Muscle of leg (tissue), 11 donors: ENCODE data around the gene SRPX. TPM values are rescaled to one million over a fixed set of nuclear protein-coding genes. Genes with fewer than 3 reads are reported as not detected.

Source experiments
- DNase-seq: peaks from one replicate; pipeline ENCODE4 v3.0.0; 2013
- H3K27ac ChIP-seq: one replicate; pipeline ENCODE4 v1.5.1; 2013; ENCODE audit warnings: mild to moderate bottlenecking, low read length, control low read depth
- H3K27me3 ChIP-seq: one replicate; pipeline ENCODE4 v1.6.1; 2013; ENCODE audit warnings: low read length; ENCODE audit not compliant: control insufficient read depth, insufficient read depth
- H3K36me3 ChIP-seq: one replicate; pipeline ENCODE4 v1.6.1; 2013; ENCODE audit warnings: low read length; ENCODE audit not compliant: control insufficient read depth, insufficient read depth
- H3K4me1 ChIP-seq: one replicate; pipeline ENCODE4 v1.6.1; 2013; ENCODE audit warnings: low read length; ENCODE audit not compliant: control insufficient read depth, insufficient read depth
- H3K4me3 ChIP-seq: one replicate; pipeline ENCODE4 v1.5.1; 2013; ENCODE audit warnings: low read length, control low read depth
- H3K9me3 ChIP-seq: replicated peaks from 2 replicates; pipeline ENCODE4 v1.6.1; 2013; ENCODE audit warnings: low read depth, low read length; ENCODE audit not compliant: control insufficient read depth
- WGBS: methylation state at CpG from one replicate; pipeline ENCODE4 v1.1.5; 2013; ENCODE audit warnings: missing lambda C conversion rate; ENCODE audit not compliant: insufficient coverage; 5-methylcytosine and 5-hydroxymethylcytosine counted together
- polyA plus RNA-seq, 8 donors: library from polyadenylated mRNA; unstranded; fragments of 120-200 nt; gene quantifications; one replicate each; pipeline versions ENCODE4 v1.2.1 to v1.2.3, GENCODE V29; 2013; ENCODE audit warnings: inconsistent platforms in 1 of 8, low replicate concordance in 1 of 8; ENCODE audit not compliant: insufficient read length in 8 of 8, insufficient read depth in 1 of 8
- total RNA-seq: library from RNA; stranded (reverse); fragments of 120-200 nt; gene quantifications from one replicate; pipeline ENCODE4 v1.2.4, GENCODE V29; 2013

SRPX gene
- total and polyA plus RNA-seq, 9 donors = 36.3 to 65.8 (median 47.4) TPM

DNA sequence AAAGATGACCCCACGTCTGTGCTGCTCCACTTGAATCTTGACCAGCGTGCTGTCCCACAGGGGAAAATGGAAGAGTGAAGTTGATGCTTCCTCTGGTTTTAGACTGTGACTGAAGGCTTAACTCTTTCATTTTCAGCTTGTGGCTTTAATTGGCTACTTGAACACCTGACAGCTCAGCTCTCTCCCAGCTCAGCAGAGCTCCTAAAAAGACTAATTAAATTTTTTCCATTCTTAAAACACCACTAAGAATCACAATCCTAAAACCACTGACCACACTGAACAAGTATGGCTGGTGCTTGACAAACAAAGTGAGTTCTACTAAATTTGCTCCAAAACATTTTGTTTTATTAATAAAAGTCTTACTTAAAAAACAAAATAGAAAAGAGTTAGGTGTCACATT is 71.7 kb downstream of the SRPX start:
- Histone ChIP-seq H3K36me3 (no peaks in the 10 kb centered on the region), H3K27me3 (peaks cover 21% of the 10 kb centered on the region), H3K9me3 (no peaks in the 10 kb centered on the region), H3K4me3 (no peak overlapping the region), H3K27ac (no peak overlapping the region), H3K4me1 (no peaks in the 10 kb centered on the region)
- DNase-seq = no peak
- no CpG with 5 or more reads among the region's 2 CpGs for WGBS

DNA sequence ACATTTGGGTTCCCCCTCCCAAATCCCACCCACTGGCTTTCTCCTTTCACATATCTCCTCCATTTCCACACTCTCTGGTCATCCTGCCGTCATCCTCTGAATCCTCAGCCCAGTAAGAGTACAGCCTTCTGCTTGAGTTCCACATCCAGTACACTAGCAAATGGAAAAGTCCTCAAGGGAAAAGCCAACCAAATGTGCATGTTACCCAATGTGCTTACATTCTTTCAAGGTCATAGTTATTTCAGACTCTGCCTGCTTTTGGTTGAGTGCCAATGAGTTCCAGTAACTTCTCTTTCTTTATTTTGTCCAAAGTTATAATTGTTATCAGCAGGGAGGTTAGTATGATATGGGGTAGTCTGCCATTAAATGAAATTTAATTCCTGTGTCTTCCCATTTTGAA is 78.1 kb downstream of the SRPX start:
- peaks cover 5% of the 10 kb centered on the region for H3K27me3 ChIP-seq

DNA sequence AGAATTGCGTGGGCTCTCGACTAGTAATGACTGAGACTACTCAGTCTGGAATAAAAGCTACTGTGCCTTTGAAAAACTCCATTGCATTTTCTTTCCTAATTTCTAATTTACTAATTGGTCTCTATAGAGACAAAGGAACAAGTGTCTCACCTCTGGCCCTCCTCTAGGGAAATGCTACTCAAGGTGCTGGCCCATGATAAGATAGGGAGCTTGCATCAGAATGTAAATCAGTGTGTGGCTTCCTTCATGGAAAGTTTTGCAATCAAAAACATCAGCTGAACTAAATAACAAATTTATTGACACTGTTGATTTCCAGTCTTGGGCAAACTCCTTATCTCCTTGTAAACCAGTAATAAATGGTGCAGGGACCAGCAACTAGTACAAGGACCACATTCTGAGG is 81.8 kb downstream of the SRPX start:
- DNase-seq = no peak
- no peaks in the 10 kb centered on the region for H3K9me3 ChIP-seq
- peaks cover 8% of the 10 kb centered on the region for H3K27me3 ChIP-seq
- no peaks in the 10 kb centered on the region for H3K36me3 ChIP-seq
- H3K27ac ChIP-seq = no peak overlapping the region
- no peaks in the 10 kb centered on the region for H3K4me1 ChIP-seq
- no peak overlapping the region for H3K4me3 ChIP-seq
- no CpG with 5 or more reads among the region's 2 CpGs for WGBS

More for the DNA sequence above, 78.1 kb downstream of the SRPX start:
- Histone ChIP-seq H3K4me1 (no peaks in the 10 kb centered on the region), H3K4me3 (no peak overlapping the region), H3K27ac (no peak overlapping the region), H3K36me3 (no peaks in the 10 kb centered on the region), H3K9me3 (no peaks in the 10 kb centered on the region)
- no CpG with 5 or more reads among the region's 1 CpG for WGBS
- DNase-seq = peak; percentile 5

DNA sequence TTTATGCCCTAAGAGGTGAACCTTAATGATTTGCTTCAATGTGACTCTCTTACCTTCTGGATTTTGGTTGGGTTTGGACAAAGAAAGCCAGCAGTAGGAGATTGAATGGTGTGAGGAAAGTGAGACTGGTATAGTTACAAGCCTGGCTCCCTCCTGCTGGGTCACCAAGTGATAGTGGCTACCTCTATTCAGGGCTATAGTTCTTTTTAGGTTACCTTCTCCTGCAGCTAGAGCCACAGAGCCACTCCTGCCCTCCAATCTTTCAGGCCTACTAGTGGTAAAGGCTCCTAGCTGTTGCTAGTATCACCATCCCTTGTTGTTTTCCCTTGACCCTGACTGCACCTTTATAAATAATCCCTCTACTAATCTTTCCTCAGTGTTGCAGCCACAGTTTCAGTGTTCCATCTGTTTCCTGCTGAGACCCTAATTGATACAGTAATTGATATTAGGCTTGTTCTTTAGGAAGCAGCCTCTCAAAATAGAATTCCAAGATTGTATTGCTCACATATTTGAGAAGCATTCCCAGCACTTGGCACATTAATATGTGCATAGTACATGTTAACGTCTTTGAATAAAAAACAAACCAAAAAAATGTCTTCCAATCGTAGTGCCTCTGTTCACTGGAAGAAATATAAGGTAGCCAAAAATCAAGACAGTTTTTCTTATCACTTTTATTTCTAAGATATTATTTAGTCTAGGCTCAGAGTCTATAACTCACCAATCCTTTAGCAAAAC is 82.3 kb downstream of the SRPX start:
- Histone ChIP-seq H3K4me3 (no peak overlapping the region), H3K27ac (no peak overlapping the region), H3K36me3 (no peaks in the 10 kb centered on the region), H3K9me3 (no peaks in the 10 kb centered on the region), H3K27me3 (peaks cover 8% of the 10 kb centered on the region), H3K4me1 (no peaks in the 10 kb centered on the region)
- WGBS = no CpG with 5 or more reads among the region's 2 CpGs
- no peak for DNase-seq

DNA sequence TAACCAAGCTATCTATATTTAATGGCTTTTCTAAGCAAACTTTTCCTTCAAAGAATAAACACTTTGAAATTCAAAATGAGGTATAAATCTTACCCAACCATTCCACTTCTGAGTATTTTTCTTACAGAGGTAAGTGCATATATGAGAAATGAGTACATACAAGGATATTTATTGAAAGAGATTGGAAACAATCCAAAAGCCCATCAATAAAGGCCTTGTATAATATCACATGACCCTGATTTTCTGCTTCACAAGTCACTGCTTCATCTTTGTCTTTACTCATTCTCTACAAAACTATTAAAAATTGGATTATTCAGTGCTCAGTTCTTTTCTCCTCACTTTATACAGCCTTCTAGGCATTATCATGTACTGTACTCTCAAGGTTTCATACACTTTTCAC is 91.3 kb downstream of the SRPX start:
- H3K4me1 ChIP-seq = no peaks in the 10 kb centered on the region
- no peaks in the 10 kb centered on the region for H3K36me3 ChIP-seq
- H3K27me3 ChIP-seq = peaks cover 7% of the 10 kb centered on the region
- H3K4me3 ChIP-seq = no peak overlapping the region
- no peaks in the 10 kb centered on the region for H3K9me3 ChIP-seq
- no peak for DNase-seq
- H3K27ac ChIP-seq = no peak overlapping the region

DNA sequence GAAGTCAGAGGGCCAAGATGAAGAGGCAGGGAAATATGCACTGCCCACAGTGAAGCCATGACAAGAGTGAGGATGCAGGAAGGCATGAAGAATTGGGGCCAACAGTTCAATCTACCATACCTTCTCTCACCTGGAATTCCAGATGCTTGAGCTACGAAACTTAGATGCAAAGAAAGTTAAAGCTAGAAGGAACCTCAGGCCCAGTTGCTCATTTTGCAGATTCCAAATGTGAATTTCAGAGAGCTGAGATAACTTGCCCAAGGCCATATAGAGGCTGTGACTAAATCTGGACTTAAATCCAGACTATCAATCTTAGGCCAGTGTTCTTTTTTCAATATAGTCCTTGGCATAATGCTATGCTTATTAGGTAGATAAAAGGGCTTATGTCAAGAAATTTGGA is 92.7 kb downstream of the SRPX start:
- Histone ChIP-seq H3K27me3 (peaks cover 6% of the 10 kb centered on the region), H3K4me3 (no peak overlapping the region), H3K36me3 (no peaks in the 10 kb centered on the region), H3K27ac (no peak overlapping the region), H3K4me1 (no peaks in the 10 kb centered on the region), H3K9me3 (no peaks in the 10 kb centered on the region)
- no CpG with 5 or more reads among the region's 1 CpG for WGBS
- no peak for DNase-seq

DNA sequence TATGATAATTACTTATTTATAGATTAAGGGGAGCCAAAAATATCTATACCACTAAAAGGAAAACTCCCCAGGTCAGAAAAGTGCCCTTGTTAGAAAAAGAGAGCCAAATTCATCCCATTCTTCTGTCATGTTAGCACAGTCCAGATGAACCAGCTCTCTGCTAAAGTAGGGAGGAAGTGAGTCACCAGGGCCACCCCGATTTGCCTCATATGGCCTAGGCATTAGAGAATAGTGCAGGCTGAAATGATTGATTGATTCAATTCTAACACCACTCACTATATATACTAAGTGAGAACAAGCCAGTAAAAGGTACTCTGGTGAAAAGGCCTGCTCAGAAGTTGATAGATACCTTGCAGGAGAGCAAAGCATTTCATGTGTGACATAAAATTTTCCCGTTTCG is 94.5 kb downstream of the SRPX start:
- WGBS = 86% methylated on average over 2 of the region's 3 CpGs
- peaks cover 6% of the 10 kb centered on the region for H3K27me3 ChIP-seq
- no peak overlapping the region for H3K27ac ChIP-seq
- H3K4me3 ChIP-seq = no peak overlapping the region
- DNase-seq = no peak
- H3K4me1 ChIP-seq = no peaks in the 10 kb centered on the region
- H3K9me3 ChIP-seq = no peaks in the 10 kb centered on the region
- H3K36me3 ChIP-seq = no peaks in the 10 kb centered on the region

DNA sequence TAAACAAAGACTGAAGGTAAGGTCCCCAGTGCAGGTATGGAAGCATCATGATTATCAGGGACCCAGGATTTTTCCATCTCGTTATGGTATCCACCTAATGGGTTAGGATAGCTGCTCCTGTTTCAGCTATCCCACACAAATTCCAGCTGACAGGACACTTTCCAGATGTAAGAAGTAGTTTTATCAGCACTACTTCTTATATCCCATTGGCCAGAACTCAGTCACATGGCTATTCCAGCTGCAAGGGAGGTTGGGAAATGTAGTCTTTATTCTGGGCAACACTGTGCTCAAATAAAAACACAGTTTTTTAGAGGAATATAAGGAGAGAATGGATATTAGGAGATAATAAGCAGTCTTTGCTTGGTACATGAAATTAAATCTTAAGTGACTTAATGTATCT is 96.7 kb downstream of the SRPX start:
- no peaks in the 10 kb centered on the region for H3K4me1 ChIP-seq
- no peaks in the 10 kb centered on the region for H3K36me3 ChIP-seq
- peaks cover 9% of the 10 kb centered on the region for H3K27me3 ChIP-seq
- 67% methylated on average over 1 of the region's 1 CpG for WGBS
- no peaks in the 10 kb centered on the region for H3K9me3 ChIP-seq
- DNase-seq = no peak
- no peak overlapping the region for H3K27ac ChIP-seq
- H3K4me3 ChIP-seq = no peak overlapping the region

DNA sequence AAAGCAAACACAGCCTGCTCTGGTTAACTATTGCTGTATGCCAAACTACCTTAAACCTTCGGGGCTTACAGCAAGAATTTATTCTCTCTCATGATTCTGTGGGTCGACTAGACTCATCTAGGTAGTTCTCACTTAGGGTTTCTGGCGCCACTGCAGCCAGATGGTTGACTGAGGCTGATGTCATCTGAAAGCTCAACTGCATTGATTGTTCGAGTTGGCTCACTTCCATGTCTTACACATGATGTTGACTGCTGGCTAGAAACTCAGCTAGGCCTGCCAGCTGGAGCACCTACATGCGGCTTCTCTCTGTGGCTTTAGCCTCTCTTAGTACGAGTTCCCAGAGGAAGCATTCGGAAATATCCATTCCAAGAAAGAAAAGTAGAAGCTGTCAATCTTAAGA is 103.2 kb downstream of the SRPX start:
- no peaks in the 10 kb centered on the region for H3K36me3 ChIP-seq
- no peaks in the 10 kb centered on the region for H3K4me1 ChIP-seq
- no peak overlapping the region for H3K4me3 ChIP-seq
- no peaks in the 10 kb centered on the region for H3K9me3 ChIP-seq
- 49% methylated on average over 7 of the region's 7 CpGs for WGBS
- no peak overlapping the region for H3K27ac ChIP-seq
- H3K27me3 ChIP-seq = peaks cover 9% of the 10 kb centered on the region
- peak; percentile 54 for DNase-seq

DNA sequence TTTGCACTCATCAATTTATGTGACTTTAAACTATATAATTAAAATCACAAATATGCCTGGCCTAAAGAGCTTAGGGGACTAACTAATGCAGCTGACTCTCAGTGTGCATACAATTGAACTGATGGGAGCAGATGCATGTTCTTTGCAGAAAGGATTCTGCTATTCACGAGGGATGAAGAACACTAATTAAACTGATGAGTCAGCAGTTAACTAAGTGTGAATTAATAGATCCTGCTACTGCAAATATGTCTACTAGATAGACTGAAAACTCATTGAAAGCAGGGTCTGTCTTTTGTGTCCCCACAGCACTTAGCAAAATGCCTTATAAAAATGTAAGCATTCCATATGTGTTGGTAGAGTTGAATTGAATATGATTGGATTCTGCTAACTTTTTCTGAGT is 104.0 kb downstream of the SRPX start:
- DNase-seq = no peak
- H3K4me3 ChIP-seq = no peak overlapping the region
- H3K4me1 ChIP-seq = no peaks in the 10 kb centered on the region
- no peak overlapping the region for H3K27ac ChIP-seq
- H3K36me3 ChIP-seq = no peaks in the 10 kb centered on the region
- WGBS = no CpG with 5 or more reads among the region's 1 CpG
- H3K27me3 ChIP-seq = peaks cover 10% of the 10 kb centered on the region
- no peaks in the 10 kb centered on the region for H3K9me3 ChIP-seq

DNA sequence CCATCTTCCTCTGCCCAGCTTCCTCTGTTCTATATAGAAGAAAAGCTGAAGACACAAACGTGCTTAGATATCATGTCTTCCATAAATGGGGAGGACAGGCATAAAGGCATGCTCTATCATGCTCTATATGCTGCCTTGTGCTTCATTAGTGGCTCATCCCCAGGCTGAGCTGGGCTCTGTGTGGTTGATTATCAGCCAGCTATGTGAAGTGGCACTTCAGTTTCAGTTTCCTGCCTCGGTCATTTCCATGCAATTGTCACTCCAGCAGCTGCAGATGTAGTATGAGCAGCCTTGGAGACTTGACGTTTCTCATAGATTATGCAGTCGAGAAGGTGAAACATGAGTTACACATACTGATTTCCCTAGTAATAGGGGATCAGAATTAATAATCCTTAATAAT is 108.1 kb downstream of the SRPX start:
- Histone ChIP-seq H3K36me3 (no peaks in the 10 kb centered on the region), H3K4me3 (no peak overlapping the region), H3K9me3 (no peaks in the 10 kb centered on the region), H3K4me1 (no peaks in the 10 kb centered on the region), H3K27ac (no peak overlapping the region), H3K27me3 (peaks cover 4% of the 10 kb centered on the region)
- 50% methylated on average over 2 of the region's 4 CpGs for WGBS
- no peak for DNase-seq
